GM12801 (cell line): Measurements from ENCODE around the gene PLXNB1.

ENCODE experiments used
- TF ChIP-seq, protein P1 (sequence below): IDR thresholded peaks from one replicate; pipeline ENCODE4 v1.5.1; 2011; ENCODE audit warnings: control low read depth; ENCODE audit not compliant: insufficient read length; ENCODE audit errors: extremely low read depth

The PLXNB1 gene

GRCh38 chr3:48460517-48460902, 30.6 kb upstream of the PLXNB1 start:
- TF ChIP-seq, protein P1, sequence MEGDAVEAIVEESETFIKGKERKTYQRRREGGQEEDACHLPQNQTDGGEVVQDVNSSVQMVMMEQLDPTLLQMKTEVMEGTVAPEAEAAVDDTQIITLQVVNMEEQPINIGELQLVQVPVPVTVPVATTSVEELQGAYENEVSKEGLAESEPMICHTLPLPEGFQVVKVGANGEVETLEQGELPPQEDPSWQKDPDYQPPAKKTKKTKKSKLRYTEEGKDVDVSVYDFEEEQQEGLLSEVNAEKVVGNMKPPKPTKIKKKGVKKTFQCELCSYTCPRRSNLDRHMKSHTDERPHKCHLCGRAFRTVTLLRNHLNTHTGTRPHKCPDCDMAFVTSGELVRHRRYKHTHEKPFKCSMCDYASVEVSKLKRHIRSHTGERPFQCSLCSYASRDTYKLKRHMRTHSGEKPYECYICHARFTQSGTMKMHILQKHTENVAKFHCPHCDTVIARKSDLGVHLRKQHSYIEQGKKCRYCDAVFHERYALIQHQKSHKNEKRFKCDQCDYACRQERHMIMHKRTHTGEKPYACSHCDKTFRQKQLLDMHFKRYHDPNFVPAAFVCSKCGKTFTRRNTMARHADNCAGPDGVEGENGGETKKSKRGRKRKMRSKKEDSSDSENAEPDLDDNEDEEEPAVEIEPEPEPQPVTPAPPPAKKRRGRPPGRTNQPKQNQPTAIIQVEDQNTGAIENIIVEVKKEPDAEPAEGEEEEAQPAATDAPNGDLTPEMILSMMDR: no peak

GRCh38 chr3:48459773-48460516, 30.1 kb upstream of the PLXNB1 start:
- TF ChIP-seq, protein P1: no peak

GRCh38 chr3:48459331-48459730, 29.4 kb upstream of the PLXNB1 start:
- TF ChIP-seq, protein P1: no peak

- TF ChIP-seq, protein P1: no peak
Observed at GRCh38 chr3:48456456-48456855, 26.6 kb upstream of the PLXNB1 start.

DNA sequence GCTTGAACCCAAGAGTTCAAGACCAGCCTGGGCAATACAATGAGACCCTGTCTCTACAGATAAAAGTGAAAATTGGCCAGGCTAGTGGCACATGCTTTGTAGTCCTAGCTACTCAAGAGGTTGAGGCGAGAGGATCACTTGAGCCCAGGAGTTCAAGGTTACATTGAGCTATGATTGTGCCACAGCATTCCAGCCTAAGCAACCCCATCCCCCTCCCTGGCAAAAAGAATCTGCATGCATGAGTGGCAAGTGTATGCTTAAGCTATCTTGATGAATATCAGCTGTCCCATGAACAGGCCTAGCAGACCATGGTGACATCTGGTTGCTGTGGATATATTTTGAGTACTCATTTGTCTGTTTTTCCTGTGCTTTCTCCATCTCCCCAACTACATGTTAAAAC, 21.4 kb upstream of the PLXNB1 start:
- TF ChIP-seq, protein P1: no peak

- TF ChIP-seq, protein P1: no peak
Observed at GRCh38 chr3:48446425-48447193, 16.7 kb upstream of the PLXNB1 start, which contains the start of gene ATRIP. Gene ATRIP (plus strand): TSS chr3:48446737. CDS start chr3:48446846, 109 bp downstream.

DNA sequence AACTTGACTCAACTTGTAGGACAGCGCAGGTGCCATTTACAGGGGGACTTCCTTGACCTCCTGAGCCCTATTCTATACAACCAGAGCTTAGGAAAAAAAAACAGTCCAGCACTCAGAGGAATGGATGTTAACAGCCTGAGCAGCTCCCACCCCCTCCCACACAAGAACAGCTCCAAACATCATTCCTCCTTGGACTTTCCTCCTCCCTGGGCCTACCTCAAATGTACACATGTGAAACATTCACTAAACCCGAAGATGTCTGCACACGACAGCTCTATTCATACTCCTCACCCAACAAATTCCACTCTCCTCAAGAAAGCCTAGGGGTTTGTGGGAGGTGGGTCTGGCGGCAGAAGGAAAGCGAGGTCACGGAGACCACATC, 16.1 kb upstream of the PLXNB1 start:
- TF ChIP-seq, protein P1: no peak
